Measurements from ENCODE around the gene DIPK1B.

GRCh38 chr9:136765041-136765440 lies 52.7 kb downstream of the DIPK1B start:
- TF ChIP-seq POLR2A (IDR thresholded peaks at IDR 0.05) (no peak), CTCF (IDR thresholded peaks at IDR 0.05) (no peak)
